HG02981 (cell line): ENCODE results near the gene UBB.

Experiments
- ATAC-seq: cut with Tn5 transposase; IDR thresholded peaks from one replicate; pipeline ENCODE4 v1.9.1; 2021; ENCODE audit warnings: mild to moderate bottlenecking, moderate library complexity; ENCODE audit not compliant: unreplicated experiment

UBB gene

GRCh38 chr17:16417399-16417798 is 36.5 kb downstream of the UBB start:
- no peak for ATAC-seq

GRCh38 chr17:16417896-16418684 is 37.2 kb downstream of the UBB start:
- ATAC-seq = no peak

GRCh38 chr17:16418685-16419068 is 37.8 kb downstream of the UBB start:
- no peak for ATAC-seq

- peak; percentile 49 for ATAC-seq
Measured at GRCh38 chr17:16419074-16419928, 38.4 kb downstream of the UBB start.

GRCh38 chr17:16419929-16420271 is 39.0 kb downstream of the UBB start:
- ATAC-seq = peak; percentile 2

GRCh38 chr17:16422416-16422815 is 41.5 kb downstream of the UBB start:
- ATAC-seq = no peak

- no peak for ATAC-seq
Measured at GRCh38 chr17:16423226-16423872, 42.5 kb downstream of the UBB start.

GRCh38 chr17:16425202-16425601 is 44.3 kb downstream of the UBB start:
- ATAC-seq = no peak

- no peak for ATAC-seq
Measured at GRCh38 chr17:16425698-16426659, 45.1 kb downstream of the UBB start.

- no peak for ATAC-seq
Measured at GRCh38 chr17:16427020-16427419, 46.1 kb downstream of the UBB start.

GRCh38 chr17:16428098-16428882 is 47.4 kb downstream of the UBB start:
- ATAC-seq = no peak

GRCh38 chr17:16429083-16429482 is 48.2 kb downstream of the UBB start:
- no peak for ATAC-seq

GRCh38 chr17:16430650-16431049 is 49.8 kb downstream of the UBB start:
- no peak for ATAC-seq

GRCh38 chr17:16432017-16432416 is 51.1 kb downstream of the UBB start:
- no peak for ATAC-seq
